HepG2 (cell line): ENCODE measurements around the gene KARS1. TPM values are rescaled to one million over a fixed set of nuclear protein-coding genes. Genes with fewer than 3 reads are reported as not detected.
A peak's percentile ranks its signal among the peaks of the same experiment; 100 is the strongest.

Experiments
- ATAC-seq: fragments of 200-7000 bp; cut with Tn5 transposase; 3 replicates; pipeline ENCODE4 v1.9.1; 2020; ENCODE audit warnings: mild to moderate bottlenecking, moderate library complexity
- BruUV-seq: library from RNA; stranded (reverse); fragments of 400-500 nt; replicated peaks from 2 replicates; lab custom pipeline; 2021; lab: Mats Ljungman, UMichigan
- CTCF ChIA-PET: fragments of 300-600 bp; formaldehyde crosslinking; extraction: SDS; loops from one replicate; lab custom pipeline; 2021; ENCODE audit warnings: low total read pairs, inconsistent platforms, low intra/inter-chr PET ratio; lab: Yijun Ruan, JAX
- POLR2A ChIA-PET: fragments of 350-600 bp; sonication (Branson Sonifier 250); formaldehyde crosslinking; loops from one replicate; lab custom pipeline; 2020; ENCODE audit warnings: antibody characterized with exemption, inconsistent platforms; lab: Yijun Ruan, JAX
- DNase-seq: peaks from one replicate; pipeline ENCODE4 v3.0.0-alpha.2; 2015; ENCODE audit warnings: low spot score
- FAIRE-seq: peaks from 3 replicates; lab custom pipeline; 2011; peaks lifted over from hg19 to GRCh38; lab: Jason Lieb, UNC
- H2AFZ ChIP-seq: one replicate; pipeline ENCODE4 v1.6.1; 2011; ENCODE audit warnings: low read length, inconsistent platforms
- H3K27ac ChIP-seq: fragments of 300-600 bp; 3 replicates; pipeline ENCODE4 v1.8.0; 2011; ENCODE audit warnings: mixed run types, mild to moderate bottlenecking, mixed read lengths, low read length, inconsistent platforms; ENCODE audit not compliant: insufficient read depth; ENCODE audit errors: extremely low read length
- H3K27me3 ChIP-seq, 2 experiments: fragments of 200-600 bp in 1 of 2; 2 replicates in 1 of 2; 3 replicates in 1 of 2; pipeline versions ENCODE4 v1.6.0 to v1.8.0; 2011; ENCODE audit warnings: low read length in 2 of 2, mild to moderate bottlenecking in 2 of 2, moderate library complexity in 2 of 2, inconsistent platforms in 1 of 2; ENCODE audit not compliant: insufficient read depth in 2 of 2, control insufficient read depth in 1 of 2
- H3K36me3 ChIP-seq, 2 experiments: fragments of 200-600 bp in 1 of 2; replicated peaks in 1 of 2; 2 replicates in 1 of 2; 3 replicates in 1 of 2; pipeline versions ENCODE4 v1.5.1 to v1.8.0; 2011; ENCODE audit warnings: low read length in 2 of 2, inconsistent platforms in 1 of 2; ENCODE audit not compliant: insufficient read depth in 2 of 2, control insufficient read depth in 1 of 2
- H3K4me1 ChIP-seq: 2 replicates; pipeline ENCODE4 v1.5.1; 2012; ENCODE audit warnings: low read length, inconsistent platforms; ENCODE audit not compliant: insufficient read depth
- H3K4me2 ChIP-seq: 2 replicates; pipeline ENCODE4 v1.6.0; 2011; ENCODE audit warnings: low read depth, low read length, inconsistent platforms
- H3K4me3 ChIP-seq, 3 experiments: fragments of 200-600 bp in 1 of 3; sonication (generic), shearing (Covaris generic) in 1 of 3; replicated peaks in 1 of 3; 2 replicates each; pipeline ENCODE4 v1.5.1; 2011 to 2016; ENCODE audit warnings: low read length in 3 of 3, inconsistent platforms in 2 of 3, low read depth in 2 of 3, mild to moderate bottlenecking in 2 of 3, control low read depth in 1 of 3, mixed read lengths in 1 of 3; ENCODE audit not compliant: insufficient read depth in 1 of 3
- H3K79me2 ChIP-seq: one replicate; pipeline ENCODE4 v1.6.1; 2011; ENCODE audit warnings: low read length, inconsistent platforms; ENCODE audit not compliant: insufficient read depth
- H3K9ac ChIP-seq: 2 replicates; pipeline ENCODE4 v1.6.0; 2011; ENCODE audit warnings: mild to moderate bottlenecking, low read depth, low read length, inconsistent platforms; ENCODE audit not compliant: insufficient read depth
- H3K9me3 ChIP-seq: 2 replicates; pipeline ENCODE4 v1.5.1; 2012; ENCODE audit warnings: mild to moderate bottlenecking, low read length
- H4K20me1 ChIP-seq: 2 replicates; pipeline ENCODE4 v1.6.0; 2011; ENCODE audit warnings: inconsistent platforms, mild to moderate bottlenecking, low read length, moderate library complexity; ENCODE audit not compliant: insufficient read depth
- ERF ChIP-seq: IDR thresholded peaks from 2 replicates; pipeline ENCODE4 v1.6.1; 2018; ENCODE audit warnings: missing biosample characterization, missing genetic modification reagents
- MAFF ChIP-seq: IDR thresholded peaks from 2 replicates; pipeline ENCODE4 v1.6.1; 2011; ENCODE audit warnings: low read depth, low read length, improper control_type of control experiment
- MAFK ChIP-seq, 2 experiments: IDR thresholded peaks in 1 of 2; conservative IDR thresholded peaks in 1 of 2; 2 replicates each; pipeline ENCODE4 v1.6.1; 2011; ENCODE audit warnings: improper control_type of control experiment in 2 of 2, low read length in 2 of 2
- PHF21A ChIP-seq: sonication (generic); formaldehyde crosslinking; IDR thresholded peaks from 2 replicates; pipeline ENCODE4 v1.5.0; 2020; ENCODE audit warnings: mild to moderate bottlenecking, missing genetic modification reagents
- SPEN ChIP-seq: sonication (generic); formaldehyde crosslinking; IDR thresholded peaks from 2 replicates; pipeline ENCODE4 v1.5.1; 2020; ENCODE audit warnings: low read depth, mild to moderate bottlenecking, missing genetic modification reagents
- ZNF501 ChIP-seq: sonication (generic); formaldehyde crosslinking; IDR thresholded peaks from 2 replicates; pipeline ENCODE4 v1.5.1; 2020; ENCODE audit warnings: mild to moderate bottlenecking, moderate library complexity, missing genetic modification reagents
- WGBS: methylation state at CpG from one replicate; pipeline ENCODE4 v1.1.6; 2017; ENCODE audit warnings: low lambda C conversion rate; 5-methylcytosine and 5-hydroxymethylcytosine counted together
- in situ Hi-C: cut with HindIII; loops from 2 replicates; pipeline ENCODE4 v1.10.0; 2017; ENCODE audit warnings: low pct_unique_long_range_greater_than_20kb; ENCODE audit not compliant: extremely low pct_ligation_motif_present
- intact Hi-C: fragments of 100-400 bp; cut with micrococcal nuclease; formaldehyde crosslinking; loops from one replicate; pipeline ENCODE4 v1.10.0; 2022; ENCODE audit not compliant: unreplicated experiment
- polyA plus RNA-seq, 8 experiments: library from polyadenylated mRNA; depleted of rRNA in 3 of 8; stranded (reverse) in 7 of 8; unstranded in 1 of 8; fragments of >200 nt; fragmentation: Illumina TruSeq in 4 of 8; extraction: Trizol in 4 of 8; gene quantifications; 2 replicates each; pipeline versions ENCODE4 v1.2.1 to v1.2.3, GENCODE V29; 2011 to 2016; ENCODE audit warnings: low read depth in 4 of 8, missing spikeins in 1 of 8, mixed read lengths in 1 of 8; ENCODE audit not compliant: insufficient read depth in 1 of 8
- total RNA-seq, 5 experiments: library from RNA; depleted of rRNA; stranded (reverse); fragments of >200 nt; fragmentation: Illumina TruSeq; extraction: Trizol; gene quantifications; 2 replicates each; pipeline ENCODE4 v1.2.3, GENCODE V29; 2016; ENCODE audit warnings: low read depth in 1 of 5
- TF ChIP-seq, protein P1 (sequence below): sonication (generic); formaldehyde crosslinking; IDR thresholded peaks from 2 replicates; pipeline ENCODE4 v1.9.0; 2021; ENCODE audit warnings: missing genetic modification reagents, borderline replicate concordance

The KARS1 gene
- total and polyA plus RNA-seq, 2 of the 13 experiments (the other 11 are each of a cell fraction or from before 2014, with no cell fraction given): 141 to 276 TPM

DNA sequence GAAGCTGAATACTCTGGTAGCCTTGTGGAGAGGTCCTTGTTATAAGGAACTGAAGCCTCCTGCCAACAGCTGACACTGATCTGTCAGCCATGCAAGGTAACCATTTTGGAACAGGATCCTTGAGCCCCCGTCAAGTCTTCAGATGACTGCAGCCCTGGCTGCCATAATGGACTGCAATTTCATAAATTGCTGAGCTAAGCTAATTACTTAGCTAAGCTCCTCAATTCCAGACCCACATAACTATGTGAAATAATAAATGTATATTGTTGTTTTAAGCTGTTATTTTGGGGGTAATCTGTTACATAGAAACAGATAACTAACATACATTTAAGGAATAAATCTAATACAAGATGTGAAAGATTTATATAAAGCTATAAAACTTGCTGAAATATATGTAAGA is 41.0 kb downstream of the KARS1 start:
- intact Hi-C loops (no loop called here), in situ Hi-C loops (no loop called here)
- Histone ChIP-seq H3K27ac (no peak overlapping the region), H3K9me3 (no peaks in the 10 kb centered on the region), H2AFZ (no peak overlapping the region), H3K4me2 (no peak overlapping the region), H3K79me2 (no peaks in the 10 kb centered on the region), H3K4me3 (no peak overlapping the region), H3K36me3 (peaks cover 20 to 58% of the 10 kb centered on the region in 2 experiments), H3K9ac (no peak overlapping the region), H3K4me1 (no peaks in the 10 kb centered on the region), H4K20me1 (no peaks in the 10 kb centered on the region), H3K27me3 (no peaks in the 10 kb centered on the region)
- TF ChIP-seq MAFF (peak; percentile 99), PHF21A (CRISPR knock-in tag) (no peak), ERF (CRISPR knock-in tag) (no peak), MAFK (conservative IDR thresholded peaks at IDR 0.05 in 1 of 2, IDR thresholded peaks at IDR 0.05 in 1 of 2; ENCODE audit: low read length in 2 of 2) (peak; percentile 98 to 100)
- TF ChIP-seq, protein P1, sequence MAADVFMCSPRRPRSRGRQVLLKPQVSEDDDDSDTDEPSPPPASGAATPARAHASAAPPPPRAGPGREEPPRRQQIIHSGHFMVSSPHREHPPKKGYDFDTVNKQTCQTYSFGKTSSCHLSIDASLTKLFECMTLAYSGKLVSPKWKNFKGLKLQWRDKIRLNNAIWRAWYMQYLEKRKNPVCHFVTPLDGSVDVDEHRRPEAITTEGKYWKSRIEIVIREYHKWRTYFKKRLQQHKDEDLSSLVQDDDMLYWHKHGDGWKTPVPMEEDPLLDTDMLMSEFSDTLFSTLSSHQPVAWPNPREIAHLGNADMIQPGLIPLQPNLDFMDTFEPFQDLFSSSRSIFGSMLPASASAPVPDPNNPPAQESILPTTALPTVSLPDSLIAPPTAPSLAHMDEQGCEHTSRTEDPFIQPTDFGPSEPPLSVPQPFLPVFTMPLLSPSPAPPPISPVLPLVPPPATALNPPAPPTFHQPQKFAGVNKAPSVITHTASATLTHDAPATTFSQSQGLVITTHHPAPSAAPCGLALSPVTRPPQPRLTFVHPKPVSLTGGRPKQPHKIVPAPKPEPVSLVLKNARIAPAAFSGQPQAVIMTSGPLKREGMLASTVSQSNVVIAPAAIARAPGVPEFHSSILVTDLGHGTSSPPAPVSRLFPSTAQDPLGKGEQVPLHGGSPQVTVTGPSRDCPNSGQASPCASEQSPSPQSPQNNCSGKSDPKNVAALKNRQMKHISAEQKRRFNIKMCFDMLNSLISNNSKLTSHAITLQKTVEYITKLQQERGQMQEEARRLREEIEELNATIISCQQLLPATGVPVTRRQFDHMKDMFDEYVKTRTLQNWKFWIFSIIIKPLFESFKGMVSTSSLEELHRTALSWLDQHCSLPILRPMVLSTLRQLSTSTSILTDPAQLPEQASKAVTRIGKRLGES (CRISPR knock-in tag): no peak
- ATAC-seq: no peak
- no peak for FAIRE-seq
- BruUV-seq: no TSS peak
- CTCF ChIA-PET: no interaction called here
- no peak for DNase-seq
- 94% methylated on average over 1 of the region's 1 CpG for WGBS
- POLR2A ChIA-PET: interaction anchor here (0.6 kb wide), 1 partner anchor 141 kb away, joined by 3 read pairs; no protein-coding TSS in a partner anchor

DNA sequence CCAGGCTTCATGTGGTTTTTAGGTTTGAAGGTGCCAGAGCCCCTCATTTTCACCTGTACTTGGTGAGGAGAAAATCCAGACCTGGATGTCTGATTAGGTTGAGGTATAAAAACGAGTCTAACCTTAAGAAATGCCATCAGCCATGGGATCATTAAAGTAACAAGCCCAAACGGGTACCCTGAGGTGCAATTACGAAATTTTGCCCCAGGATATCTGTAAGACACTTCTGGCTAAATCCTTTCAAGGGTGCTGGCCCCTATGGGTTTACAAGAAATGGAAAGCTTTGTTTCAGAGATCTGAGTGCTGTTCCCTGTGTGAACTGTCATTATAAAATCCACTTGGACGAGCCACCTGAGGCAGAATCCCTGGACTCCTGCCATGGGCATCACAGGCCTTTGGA is 44.2 kb downstream of the KARS1 start:
- in situ Hi-C loops: no loop called here
- Histone ChIP-seq H3K4me3 (no peak overlapping the region), H2AFZ (no peak overlapping the region), H3K9ac (no peak overlapping the region), H3K79me2 (no peaks in the 10 kb centered on the region), H3K9me3 (no peaks in the 10 kb centered on the region), H3K4me1 (no peaks in the 10 kb centered on the region), H3K4me2 (no peak overlapping the region), H3K27ac (no peak overlapping the region), H3K27me3 (no peaks in the 10 kb centered on the region), H3K36me3 (peaks cover 15 to 59% of the 10 kb centered on the region in 2 experiments), H4K20me1 (no peaks in the 10 kb centered on the region)
- POLR2A ChIA-PET: no interaction called here
- no peak for ATAC-seq
- DNase-seq: no peak
- 84% methylated on average over 4 of the region's 4 CpGs for WGBS
- TF ChIP-seq ZNF501 (CRISPR knock-in tag) (no peak), SPEN (CRISPR knock-in tag) (no peak)
- BruUV-seq: no TSS peak
- intact Hi-C loops: no loop called here
- no peak for FAIRE-seq
- CTCF ChIA-PET: no interaction called here
